Measurements from ENCODE around the gene AFF4.
"Not testable (repeated sequence)": the region's sequence is repeated elsewhere in the genome, so short reads cannot be mapped to it uniquely, and the experiment has no call there.

The AFF4 gene

GRCh38 chr5:132956166-132956799 lies 7.2 kb downstream of the AFF4 start:
- DNase-seq: not testable (repeated sequence)

- no peak for DNase-seq
Measured at GRCh38 chr5:132953710-132954109, 9.7 kb downstream of the AFF4 start.

- no peak for DNase-seq
Measured at GRCh38 chr5:132952829-132953228, 10.6 kb downstream of the AFF4 start.

GRCh38 chr5:132951897-132952296 lies 11.5 kb downstream of the AFF4 start:
- no peak for DNase-seq

GRCh38 chr5:132949136-132949535 lies 14.3 kb downstream of the AFF4 start:
- peak in 1 of 2 experiments; percentile 10 for DNase-seq

GRCh38 chr5:132947671-132948070 lies 15.8 kb downstream of the AFF4 start:
- DNase-seq: no peak

GRCh38 chr5:132945315-132945714 lies 18.1 kb downstream of the AFF4 start:
- DNase-seq: not testable (repeated sequence)

GRCh38 chr5:132943362-132944022 lies 19.9 kb downstream of the AFF4 start:
- DNase-seq: no peak

- no peak for DNase-seq
Measured at GRCh38 chr5:132941331-132941730, 22.1 kb downstream of the AFF4 start.

GRCh38 chr5:132928062-132928407 lies 35.4 kb downstream of the AFF4 start:
- no peak for DNase-seq

GRCh38 chr5:132927355-132928061 lies 35.9 kb downstream of the AFF4 start:
- DNase-seq: no peak

- no peak for DNase-seq
Measured at GRCh38 chr5:132926437-132926836, 37.0 kb downstream of the AFF4 start.

- no peak for DNase-seq
Measured at GRCh38 chr5:132916086-132916485, 47.3 kb downstream of the AFF4 start.

GRCh38 chr5:132915681-132916080 lies 47.8 kb downstream of the AFF4 start:
- no peak for DNase-seq

- no peak for DNase-seq
Measured at GRCh38 chr5:132909702-132910101, 53.7 kb downstream of the AFF4 start.

GRCh38 chr5:132907161-132907560 lies 56.3 kb downstream of the AFF4 start:
- no peak for DNase-seq

GRCh38 chr5:132905938-132906337 lies 57.5 kb downstream of the AFF4 start:
- no peak for DNase-seq

- no peak for DNase-seq
Measured at GRCh38 chr5:132901730-132902129, 61.7 kb downstream of the AFF4 start.

- DNase-seq: no peak
Measured at GRCh38 chr5:132901036-132901435, 62.4 kb downstream of the AFF4 start.

GRCh38 chr5:132898094-132898493 lies 65.3 kb downstream of the AFF4 start:
- DNase-seq: no peak

- DNase-seq: no peak
Measured at GRCh38 chr5:132896685-132897084, 66.7 kb downstream of the AFF4 start.

GRCh38 chr5:132895719-132896305 lies 67.6 kb downstream of the AFF4 start:
- DNase-seq: no peak

GRCh38 chr5:132890817-132891216 lies 72.6 kb downstream of the AFF4 start:
- no peak for DNase-seq

- no peak for DNase-seq
Measured at GRCh38 chr5:132889501-132889900, 73.9 kb downstream of the AFF4 start.
